Erythroblast (primary cell): ENCODE measurements around the gene AKAIN1.

Experiments used
- GATA1 ChIP-seq: IDR thresholded peaks from 2 replicates; pipeline ENCODE4 v1.6.1; 2011; ENCODE audit warnings: low read depth, mild to moderate bottlenecking, control low read depth, low read length, moderate library complexity
- POLR2A ChIP-seq: IDR thresholded peaks from 2 replicates; pipeline ENCODE4 v1.6.1; 2011; ENCODE audit warnings: mild to moderate bottlenecking, low read length

DNA sequence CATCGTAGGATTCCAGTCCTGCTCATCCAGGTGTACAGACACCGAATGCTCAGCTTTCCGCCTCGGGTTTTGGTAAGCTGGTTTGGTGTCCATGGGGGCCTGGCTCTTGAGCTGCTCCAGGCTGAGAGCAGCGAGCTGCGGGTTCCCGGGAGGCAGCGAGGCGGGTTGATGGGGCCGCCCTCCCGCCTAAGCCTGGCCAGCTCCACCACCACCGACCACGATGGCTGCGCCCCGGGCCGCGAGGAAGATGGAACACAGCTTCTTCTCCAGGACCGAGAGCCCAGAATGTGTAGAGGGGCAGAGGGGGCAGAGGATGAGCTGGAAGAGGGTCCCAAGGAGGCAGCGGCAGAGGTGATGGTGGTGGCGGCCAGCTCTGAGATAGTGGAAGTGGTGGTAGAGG lies 64.1 kb downstream of the AKAIN1 start:
- TF ChIP-seq POLR2A (no peak), GATA1 (no peak)
